Kidney (tissue), 14 donors: ENCODE measurements around the gene MLPH. TPM values are rescaled to one million over a fixed set of nuclear protein-coding genes. Genes with fewer than 3 reads are reported as not detected.
A peak's percentile ranks its signal among the peaks of the same experiment; 100 is the strongest.

ENCODE experiments used
- DNase-seq, 5 donors: peaks; one replicate each; pipeline ENCODE4 v3.0.0-alpha.2; 2013 to 2020
- FAIRE-seq: peaks from 2 replicates; lab custom pipeline; 2012; peaks lifted over from hg19 to GRCh38; lab: Jason Lieb, UNC
- H3K27ac ChIP-seq, 2 donors: one replicate each; pipeline ENCODE4 v1.7.0; 2013; ENCODE audit warnings: low read depth in 2 of 2, low read length in 2 of 2, inconsistent platforms in 1 of 2
- H3K27me3 ChIP-seq: one replicate; pipeline ENCODE4 v1.7.1; 2013; ENCODE audit warnings: low read length, inconsistent platforms; ENCODE audit not compliant: control insufficient read depth, insufficient read depth
- H3K36me3 ChIP-seq, 3 donors: one replicate each; pipeline versions ENCODE4 v1.7.0 to v1.7.1; 2013; ENCODE audit warnings: low read length in 3 of 3, control low read depth in 1 of 3, inconsistent platforms in 1 of 3; ENCODE audit not compliant: insufficient read depth in 3 of 3, control insufficient read depth in 2 of 3
- H3K4me1 ChIP-seq, 3 donors: one replicate each; pipeline versions ENCODE4 v1.7.0 to v1.7.1; 2013; ENCODE audit warnings: low read length in 3 of 3, inconsistent platforms in 1 of 3, low read depth in 1 of 3; ENCODE audit not compliant: control insufficient read depth in 2 of 3, insufficient read depth in 2 of 3
- H3K4me3 ChIP-seq, 3 donors: one replicate each; pipeline versions ENCODE4 v1.7.0 to v1.8.1; 2013; ENCODE audit warnings: low read length in 3 of 3, control low read depth in 1 of 3, inconsistent platforms in 1 of 3
- H3K9ac ChIP-seq, 3 donors: one replicate each; pipeline versions ENCODE4 v1.7.0 to v1.7.1; 2013; ENCODE audit warnings: low read length in 3 of 3, control low read depth in 1 of 3, inconsistent platforms in 1 of 3
- H3K9me3 ChIP-seq, 3 donors: one replicate each; pipeline versions ENCODE4 v1.7.0 to v1.7.1; 2013; ENCODE audit warnings: low read length in 3 of 3, control low read depth in 1 of 3, inconsistent platforms in 1 of 3; ENCODE audit not compliant: control insufficient read depth in 2 of 3, insufficient read depth in 1 of 3
- intact Hi-C: fragments of 100-400 bp; cut with DNase I; formaldehyde crosslinking; loops from one replicate; pipeline ENCODE4 v1.11.1; 2022
- polyA plus RNA-seq: library from polyadenylated mRNA; stranded (reverse); fragments of 350-450 nt; fragmentation: Illumina TruSeq; extraction: RNeasy Lipid Tissue Mini Kit (QIAGEN cat#74804); gene quantifications from one replicate; pipeline ENCODE4 v1.2.3, GENCODE V29; 2014; ENCODE audit warnings: low read depth, low replicate concordance; ENCODE audit not compliant: insufficient read depth
- total RNA-seq: library from RNA; stranded (reverse); fragmentation: NEBNext Ultra II Directional; extraction: Animal tissue kit (Norgen Biotek cat#: 25700); gene quantifications from one replicate; pipeline ENCODE4 v1.2.1, GENCODE V29; 2021
- TF ChIP-seq, protein P1 (sequence below): IDR thresholded peaks from 3 replicates; pipeline ENCODE4 v1.5.1; 2012; ENCODE audit warnings: mild to moderate bottlenecking, moderate library complexity, borderline replicate concordance; ENCODE audit not compliant: insufficient read depth; ENCODE audit errors: extremely low read depth
- donor health status: control.
- donor health status: control.
- donor health status: control.
- donor health status: control.
- donor health status: control.
- donor health status: DM: yes; HTN: yes; CAD: no.
- donor health status: Normal renal cell carcinoma (clear cell type).

MLPH gene
- total and polyA plus RNA-seq, 2 donors from 2014 or later = 4.6 to 9.6 TPM

DNA sequence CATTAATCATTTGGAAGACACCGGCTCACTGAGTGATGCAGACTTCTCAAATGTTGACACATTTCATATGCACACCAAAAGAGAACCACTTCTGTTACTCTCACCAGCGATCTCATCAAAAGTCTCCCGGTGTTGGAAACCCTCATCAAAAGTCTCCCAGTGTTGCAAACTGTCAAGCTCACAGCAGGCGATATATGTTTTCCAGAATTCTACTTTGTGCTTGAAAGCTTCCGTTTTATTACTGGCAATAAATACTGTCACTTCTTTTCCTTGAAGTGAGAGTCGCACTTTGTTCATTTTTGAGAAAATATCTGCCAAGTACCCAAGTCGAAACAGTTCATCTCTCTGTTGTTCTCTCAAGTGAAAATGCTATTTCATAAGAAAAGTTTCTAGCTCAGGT lies 20.5 kb downstream of the MLPH start:
- Histone ChIP-seq H3K9ac (no peak overlapping the region), H3K27me3 (no peaks in the 10 kb centered on the region), H3K36me3 (no peaks in the 10 kb centered on the region), H3K27ac (no peak overlapping the region), H3K4me1 (no peaks in the 10 kb centered on the region), H3K9me3 (no peaks in the 10 kb centered on the region), H3K4me3 (no peak overlapping the region)
- FAIRE-seq (no peak), DNase-seq (peak in 2 of 5 donors; percentile 47 to 54)
- TF ChIP-seq, protein P1, sequence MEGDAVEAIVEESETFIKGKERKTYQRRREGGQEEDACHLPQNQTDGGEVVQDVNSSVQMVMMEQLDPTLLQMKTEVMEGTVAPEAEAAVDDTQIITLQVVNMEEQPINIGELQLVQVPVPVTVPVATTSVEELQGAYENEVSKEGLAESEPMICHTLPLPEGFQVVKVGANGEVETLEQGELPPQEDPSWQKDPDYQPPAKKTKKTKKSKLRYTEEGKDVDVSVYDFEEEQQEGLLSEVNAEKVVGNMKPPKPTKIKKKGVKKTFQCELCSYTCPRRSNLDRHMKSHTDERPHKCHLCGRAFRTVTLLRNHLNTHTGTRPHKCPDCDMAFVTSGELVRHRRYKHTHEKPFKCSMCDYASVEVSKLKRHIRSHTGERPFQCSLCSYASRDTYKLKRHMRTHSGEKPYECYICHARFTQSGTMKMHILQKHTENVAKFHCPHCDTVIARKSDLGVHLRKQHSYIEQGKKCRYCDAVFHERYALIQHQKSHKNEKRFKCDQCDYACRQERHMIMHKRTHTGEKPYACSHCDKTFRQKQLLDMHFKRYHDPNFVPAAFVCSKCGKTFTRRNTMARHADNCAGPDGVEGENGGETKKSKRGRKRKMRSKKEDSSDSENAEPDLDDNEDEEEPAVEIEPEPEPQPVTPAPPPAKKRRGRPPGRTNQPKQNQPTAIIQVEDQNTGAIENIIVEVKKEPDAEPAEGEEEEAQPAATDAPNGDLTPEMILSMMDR = no peak
- intact Hi-C loops = no loop called here

DNA sequence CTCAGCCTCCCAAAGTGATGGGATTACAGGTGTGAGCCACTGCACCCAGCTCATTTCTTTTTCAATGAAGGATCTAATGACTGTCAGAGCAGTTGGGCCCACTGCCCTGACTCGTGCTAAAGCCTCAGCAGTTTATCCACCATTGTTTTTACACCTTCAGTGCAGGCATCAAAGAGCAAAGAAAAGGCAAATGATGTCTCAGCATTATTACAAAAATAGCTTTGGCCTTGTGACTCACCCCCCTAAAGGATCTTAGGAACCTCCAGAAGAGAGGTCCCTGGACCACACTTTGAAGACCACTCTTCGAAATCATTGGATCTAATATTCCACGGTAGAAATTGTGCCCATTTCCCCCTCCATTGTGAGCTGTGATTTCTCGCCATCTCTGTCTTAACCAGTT lies 21.3 kb downstream of the MLPH start:
- DNase-seq (no peak), FAIRE-seq (no peak)
- Histone ChIP-seq H3K27ac (no peak overlapping the region), H3K9ac (no peak overlapping the region), H3K9me3 (no peaks in the 10 kb centered on the region), H3K36me3 (no peaks in the 10 kb centered on the region), H3K4me1 (no peaks in the 10 kb centered on the region), H3K27me3 (no peaks in the 10 kb centered on the region), H3K4me3 (no peak overlapping the region)
- TF ChIP-seq, protein P1 = no peak
- intact Hi-C loops = no loop called here

- no peak for FAIRE-seq
These were observed 22.1 kb downstream of the MLPH start for GRCh38 chr2:237509151-237509550.

More at GRCh38 chr2:237509151-237509550, 22.1 kb downstream of the MLPH start:
- H3K9ac ChIP-seq = no peak overlapping the region
- H3K4me3 ChIP-seq = no peak overlapping the region
- TF ChIP-seq, protein P1 = no peak
- DNase-seq = no peak
- no peaks in the 10 kb centered on the region for H3K36me3 ChIP-seq
- intact Hi-C loops = no loop called here
- H3K4me1 ChIP-seq = no peaks in the 10 kb centered on the region
- no peaks in the 10 kb centered on the region for H3K27me3 ChIP-seq
- H3K27ac ChIP-seq = no peak overlapping the region
- no peaks in the 10 kb centered on the region for H3K9me3 ChIP-seq
